ENCODE data around the gene ACSL5. TPM values are rescaled to one million over a fixed set of nuclear protein-coding genes. Genes with fewer than 3 reads are reported as not detected.

The ACSL5 gene
- total and polyA plus RNA-seq, 2 experiments from 2014 or later, result not detected

- Mint-ChIP-seq H3K27ac (no peak overlapping the region), H3K36me3 (ENCODE audit: low read depth) (no peaks in the 10 kb centered on the region), H3K4me1 (peaks cover 4% of the 10 kb centered on the region; the same call in 1 of the 3 replicates), H3K27me3 (ENCODE audit: insufficient read depth, low read depth, poor library complexity) (no peaks in the 10 kb centered on the region), H3K4me3 (no peak overlapping the region), H3K9me3 (no peaks in the 10 kb centered on the region)
- Histone ChIP-seq H3K27ac (ENCODE audit: low read depth) (no peak overlapping the region), H3K9me2 (ENCODE audit: insufficient read depth) (no peaks in the 10 kb centered on the region), H4K20me1 (replicated peaks; ENCODE audit: insufficient read depth) (no peaks in the 10 kb centered on the region), H3K79me2 (replicated peaks; ENCODE audit: insufficient read depth) (no peaks in the 10 kb centered on the region), H3K27me3 (ENCODE audit: insufficient read depth) (no peaks in the 10 kb centered on the region), H2AFZ (peak overlapping the region; percentile 65; the same call in 1 of the 2 replicates), H3K4me2 (no peak overlapping the region), H3K36me3 (ENCODE audit: insufficient read depth) (no peaks in the 10 kb centered on the region), H3K4me3 (no peak overlapping the region), H3F3A (replicated peaks; ENCODE audit: low read depth) (no peaks in the 10 kb centered on the region), H3K4me1 (ENCODE audit: insufficient read depth) (no peaks in the 10 kb centered on the region)
- no peak for TF ChIP-seq POLR2AphosphoS5 (IDR thresholded peaks at IDR 0.05; ENCODE audit: low read depth)
- no peak for TF ChIP-seq NANOG (IDR thresholded peaks at IDR 0.05; ENCODE audit: borderline replicate concordance)
- TF ChIP-seq, protein P1, sequence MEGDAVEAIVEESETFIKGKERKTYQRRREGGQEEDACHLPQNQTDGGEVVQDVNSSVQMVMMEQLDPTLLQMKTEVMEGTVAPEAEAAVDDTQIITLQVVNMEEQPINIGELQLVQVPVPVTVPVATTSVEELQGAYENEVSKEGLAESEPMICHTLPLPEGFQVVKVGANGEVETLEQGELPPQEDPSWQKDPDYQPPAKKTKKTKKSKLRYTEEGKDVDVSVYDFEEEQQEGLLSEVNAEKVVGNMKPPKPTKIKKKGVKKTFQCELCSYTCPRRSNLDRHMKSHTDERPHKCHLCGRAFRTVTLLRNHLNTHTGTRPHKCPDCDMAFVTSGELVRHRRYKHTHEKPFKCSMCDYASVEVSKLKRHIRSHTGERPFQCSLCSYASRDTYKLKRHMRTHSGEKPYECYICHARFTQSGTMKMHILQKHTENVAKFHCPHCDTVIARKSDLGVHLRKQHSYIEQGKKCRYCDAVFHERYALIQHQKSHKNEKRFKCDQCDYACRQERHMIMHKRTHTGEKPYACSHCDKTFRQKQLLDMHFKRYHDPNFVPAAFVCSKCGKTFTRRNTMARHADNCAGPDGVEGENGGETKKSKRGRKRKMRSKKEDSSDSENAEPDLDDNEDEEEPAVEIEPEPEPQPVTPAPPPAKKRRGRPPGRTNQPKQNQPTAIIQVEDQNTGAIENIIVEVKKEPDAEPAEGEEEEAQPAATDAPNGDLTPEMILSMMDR (conservative IDR thresholded peaks at IDR 0.05; ENCODE audit: low read depth in 2 of 2), result peak in 1 of 2 experiments; percentile 20; a peak in 1 of 4 replicates
- ATAC-seq, result peak; percentile 34; the same call in 1 of the 3 replicates
- peak; percentile 30 for DNase-seq (ENCODE audit: low spot score)
Measured at GRCh38 chr10:112361951-112362751, 11.8 kb upstream of the ACSL5 start.

DNA sequence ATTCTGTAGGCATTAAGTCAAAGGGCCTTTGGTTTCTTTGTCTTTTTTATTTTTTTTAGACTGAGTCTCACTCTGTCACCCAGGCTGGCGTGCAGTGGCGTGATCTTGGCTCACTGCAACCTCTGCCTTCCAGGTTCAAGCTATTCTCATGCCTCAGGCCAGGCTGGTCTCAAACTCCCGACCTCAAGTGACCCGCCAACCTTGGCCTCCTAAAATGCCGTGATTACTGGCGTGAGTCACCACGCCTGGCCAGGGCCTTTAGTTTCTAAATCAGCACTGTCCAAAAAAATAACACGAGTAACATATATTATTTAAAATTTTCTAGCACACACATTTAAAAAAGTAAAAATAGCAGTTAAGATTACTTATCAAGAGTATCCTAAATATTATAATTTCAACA lies 11.1 kb upstream of the ACSL5 start:
- Histone ChIP-seq H3K27me3 (ENCODE audit: insufficient read depth) (no peaks in the 10 kb centered on the region), H3K36me3 (ENCODE audit: insufficient read depth) (no peaks in the 10 kb centered on the region), H3K4me2 (no peak overlapping the region), H4K20me1 (replicated peaks; ENCODE audit: insufficient read depth) (no peaks in the 10 kb centered on the region), H3F3A (replicated peaks; ENCODE audit: low read depth) (no peaks in the 10 kb centered on the region), H3K9me2 (ENCODE audit: insufficient read depth) (no peaks in the 10 kb centered on the region), H2AFZ (no peak overlapping the region), H3K79me2 (replicated peaks; ENCODE audit: insufficient read depth) (no peaks in the 10 kb centered on the region), H3K4me1 (ENCODE audit: insufficient read depth) (no peaks in the 10 kb centered on the region), H3K4me3 (no peak overlapping the region), H3K27ac (ENCODE audit: low read depth) (no peak overlapping the region)
- Mint-ChIP-seq H3K27ac (no peak overlapping the region), H3K4me1 (peaks cover 4% of the 10 kb centered on the region; the same call in 1 of the 3 replicates), H3K27me3 (ENCODE audit: insufficient read depth, low read depth, poor library complexity) (no peaks in the 10 kb centered on the region), H3K36me3 (ENCODE audit: low read depth) (no peaks in the 10 kb centered on the region), H3K4me3 (no peak overlapping the region), H3K9me3 (no peaks in the 10 kb centered on the region)
- DNase-seq (ENCODE audit: low spot score), result no peak
- no peak for ATAC-seq
- no peak for TF ChIP-seq ZNF331 (CRISPR knock-in tag; IDR thresholded peaks at IDR 0.05; ENCODE audit: low read depth)
- TF ChIP-seq ZNF462 (CRISPR knock-in tag; IDR thresholded peaks at IDR 0.05), result no peak

Measured in GM23338 (cell line).